SIG-M5 treated with dmso at 0.1 percent for 504 hours (cell line): Measurements from ENCODE around the gene PPP1R3A.
A peak's percentile ranks its signal among the peaks of the same experiment; 100 is the strongest.
"Not testable (repeated sequence)": the region's sequence is repeated elsewhere in the genome, so short reads cannot be mapped to it uniquely, and the experiment has no call there.

Experiments
- DNase-seq: peaks from one replicate; lab custom pipeline; 2025; ENCODE audit not compliant: unreplicated experiment; lab: John Stamatoyannopoulos, UW

PPP1R3A gene

DNA sequence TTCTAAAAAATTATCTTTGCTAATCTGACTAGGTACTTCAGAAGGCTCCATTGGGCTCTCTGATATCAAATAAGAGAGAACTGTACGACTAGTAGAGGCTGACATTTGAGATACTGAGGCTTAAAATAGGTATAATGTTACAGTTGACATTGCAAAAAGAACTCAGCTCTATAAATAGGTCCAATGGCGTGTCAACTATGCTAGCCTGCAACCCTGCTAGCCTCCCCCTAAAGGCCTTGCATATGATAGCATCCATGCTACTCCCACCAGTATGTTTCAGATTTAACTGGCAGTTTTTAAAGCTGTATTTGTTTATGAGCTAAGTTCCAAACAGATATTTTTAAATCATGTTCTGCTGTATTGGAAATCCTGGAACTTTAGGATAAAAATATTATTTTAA, at the start of gene PPP1R3A:
Gene PPP1R3A (minus strand): TSS at position 64 of the 400 bp plus-strand sequence. CDS start 13 bp downstream, at position 51.
- peak; percentile 5 for DNase-seq

GRCh38 chr7:113963356-113963755, 44.5 kb upstream of the PPP1R3A start:
- DNase-seq, result no peak

- DNase-seq, result no peak
Measured at GRCh38 chr7:113959910-113960309, 41.1 kb upstream of the PPP1R3A start.

DNA sequence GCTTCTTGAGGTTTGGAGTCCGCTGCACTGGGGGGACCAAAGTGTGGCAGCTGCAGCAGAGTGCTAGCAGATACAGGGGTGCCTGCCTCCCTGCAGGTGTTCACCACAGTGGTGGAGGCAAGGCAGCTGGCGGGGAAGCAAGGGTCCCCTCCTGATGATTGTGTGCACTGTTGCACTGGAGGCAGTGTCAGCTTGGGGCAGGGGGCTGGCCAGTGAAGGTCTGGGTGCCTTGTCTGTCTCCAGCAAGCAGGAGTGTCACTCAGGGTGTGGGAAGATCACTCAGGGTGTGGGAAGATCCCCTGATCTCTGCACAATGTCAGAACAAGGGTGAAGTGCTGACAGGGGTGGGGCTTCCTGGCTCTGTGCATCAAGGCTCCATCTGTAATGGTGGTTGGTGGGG, 36.3 kb upstream of the PPP1R3A start:
- no peak for DNase-seq

GRCh38 chr7:113953553-113953952, 34.7 kb upstream of the PPP1R3A start:
- DNase-seq, result no peak

DNA sequence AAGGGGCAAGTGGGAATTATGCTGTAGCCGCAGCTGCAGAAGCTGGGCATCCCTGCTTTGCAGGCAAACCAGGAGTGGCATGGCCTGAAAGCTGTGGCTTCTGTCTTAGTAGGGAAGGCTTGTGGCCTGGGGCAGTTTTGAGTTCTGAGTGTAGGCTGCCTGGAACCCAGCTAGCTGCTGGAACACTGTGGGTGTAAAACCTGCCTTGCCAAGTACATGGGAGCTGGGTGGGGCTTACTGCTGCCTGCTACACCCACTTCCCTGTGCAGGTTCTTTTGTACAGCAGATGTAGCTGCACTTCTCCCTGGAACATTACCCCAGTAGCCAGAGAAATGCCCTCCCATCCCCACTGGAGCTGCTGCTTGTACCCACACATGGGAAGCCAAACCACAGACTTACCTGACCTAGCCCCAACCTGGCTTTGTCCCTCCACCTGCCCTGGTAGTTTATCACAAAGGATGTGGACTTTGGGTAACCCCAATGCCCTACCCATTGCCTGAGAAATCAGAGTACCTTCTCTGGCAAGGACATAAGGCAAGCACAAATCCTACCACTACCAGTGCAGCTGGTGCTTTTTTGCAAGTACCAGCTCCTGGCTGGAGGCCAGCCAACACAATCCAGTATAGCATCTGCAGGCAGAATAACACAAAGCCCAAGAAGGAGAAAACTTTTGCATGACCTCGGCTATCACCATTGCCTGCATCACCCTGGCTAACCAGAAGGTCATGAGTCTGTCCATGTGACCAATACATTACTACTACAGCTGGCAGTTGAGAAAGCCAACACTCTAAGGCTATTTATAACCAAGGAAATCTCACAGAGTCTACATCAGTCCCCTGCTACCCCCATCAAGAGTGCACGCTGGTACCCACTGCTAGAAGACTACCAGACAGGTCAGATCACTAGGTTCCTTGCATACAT, 26.5 kb upstream of the PPP1R3A start:
- no peak for DNase-seq

- DNase-seq, result no peak
Measured at GRCh38 chr7:113936982-113937381, 18.2 kb upstream of the PPP1R3A start.

DNA sequence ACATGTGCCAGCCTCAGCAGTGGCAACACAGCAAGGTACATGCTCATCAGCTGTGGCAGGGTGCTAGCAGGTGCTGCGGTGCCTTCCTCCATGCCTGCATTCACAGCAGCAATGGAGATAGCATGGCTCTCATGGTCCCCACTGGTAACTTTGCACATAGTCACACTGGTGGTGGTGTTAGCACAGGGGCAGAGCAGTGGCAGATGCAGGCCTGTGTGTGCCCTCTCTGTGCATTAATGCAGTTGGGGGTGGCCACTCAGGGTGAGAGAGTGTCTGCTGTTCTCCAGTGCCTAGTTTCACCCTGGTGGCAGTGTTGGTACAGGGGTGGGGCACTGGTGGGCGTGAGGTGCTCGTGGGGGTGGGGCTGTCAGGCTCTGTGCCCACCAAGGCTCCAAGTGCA, 17.7 kb upstream of the PPP1R3A start:
- DNase-seq, result no peak

GRCh38 chr7:113929389-113929788, 10.6 kb upstream of the PPP1R3A start:
- not testable (repeated sequence) for DNase-seq

- no peak for DNase-seq
Measured at GRCh38 chr7:113928112-113928511, 9.3 kb upstream of the PPP1R3A start.

- DNase-seq, result no peak
Measured at GRCh38 chr7:113922049-113922448, 3.2 kb upstream of the PPP1R3A start.

- DNase-seq, result no peak
Measured at GRCh38 chr7:113921363-113921762, 2.6 kb upstream of the PPP1R3A start.

GRCh38 chr7:113917840-113918239, 969 bp downstream of the PPP1R3A start:
- no peak for DNase-seq

DNA sequence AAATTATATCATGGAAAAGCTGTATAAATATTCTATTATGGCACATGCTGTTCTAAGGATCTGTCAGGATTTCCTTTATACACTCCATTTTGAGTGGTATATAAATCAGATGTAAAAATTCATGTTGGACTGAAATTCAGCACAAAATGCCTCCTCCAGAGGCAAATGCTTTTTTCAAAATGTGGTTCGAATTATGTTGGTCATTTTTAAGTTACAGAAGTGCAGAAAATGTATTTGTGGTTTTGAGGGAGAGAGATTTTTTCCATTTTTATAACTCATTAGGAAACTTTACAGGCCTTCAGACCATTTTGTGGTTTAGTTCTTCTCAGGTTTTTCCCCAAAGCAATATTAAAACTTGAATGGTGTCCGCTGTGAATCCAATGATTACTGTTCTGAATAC, 2.9 kb downstream of the PPP1R3A start:
- DNase-seq, result no peak

- no peak for DNase-seq
Measured at GRCh38 chr7:113912876-113913275, 5.9 kb downstream of the PPP1R3A start.

- DNase-seq, result no peak
Measured at GRCh38 chr7:113907617-113908016, 11.2 kb downstream of the PPP1R3A start.

DNA sequence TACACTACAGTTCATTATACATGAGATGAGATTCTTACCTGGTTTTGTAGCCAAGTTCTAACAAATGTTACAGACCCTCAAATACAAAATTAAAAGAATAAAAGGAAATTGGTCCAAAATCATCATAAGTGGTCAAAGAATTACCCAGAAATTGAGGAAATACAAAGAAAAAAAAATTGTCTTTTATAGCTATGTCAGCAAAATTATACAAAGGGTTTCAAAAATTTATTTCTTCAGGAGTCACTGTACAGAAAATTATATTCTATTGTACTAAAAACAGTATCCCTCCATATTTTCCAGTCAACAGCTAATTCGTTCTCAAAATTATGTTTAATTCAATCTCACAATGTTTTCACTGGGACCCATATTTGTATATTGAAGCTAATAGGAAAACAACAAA, 14.3 kb downstream of the PPP1R3A start:
- no peak for DNase-seq

GRCh38 chr7:113892818-113893217, 26.0 kb downstream of the PPP1R3A start:
- no peak for DNase-seq

DNA sequence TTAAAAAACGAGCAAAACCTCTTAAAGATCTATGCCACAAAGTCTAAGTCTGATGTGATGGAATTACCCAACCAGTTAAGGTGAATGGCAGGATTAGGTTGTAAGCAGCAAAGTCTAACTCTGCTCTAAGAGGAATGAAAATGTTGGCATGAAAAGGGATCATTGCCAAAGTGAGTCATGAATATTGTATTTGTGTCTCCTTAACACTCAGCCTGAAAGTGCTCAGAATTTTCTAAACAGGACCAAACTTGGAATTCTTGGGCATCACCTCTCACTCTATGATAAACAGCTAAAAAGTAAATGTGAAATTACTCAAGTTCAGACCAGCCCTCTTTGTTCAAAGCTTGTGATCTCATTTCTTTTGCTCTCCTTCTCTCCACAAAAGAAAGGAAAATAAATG, 27.0 kb downstream of the PPP1R3A start:
- no peak for DNase-seq

DNA sequence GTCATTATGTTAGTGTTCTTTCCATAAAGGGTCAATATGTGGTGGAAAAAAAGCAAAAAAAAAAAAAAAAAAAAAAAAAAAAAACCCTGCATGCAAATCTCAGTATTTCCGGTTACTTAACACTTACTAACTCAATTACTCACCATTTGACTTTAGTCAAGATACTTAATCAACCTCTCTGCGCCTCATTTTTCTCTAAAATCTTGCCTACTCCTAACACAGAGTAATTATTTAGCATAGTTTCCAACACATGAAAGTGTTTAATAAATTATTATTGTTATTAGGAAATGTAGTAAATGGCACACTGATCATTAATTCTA, 27.8 kb downstream of the PPP1R3A start:
- DNase-seq, result no peak

DNA sequence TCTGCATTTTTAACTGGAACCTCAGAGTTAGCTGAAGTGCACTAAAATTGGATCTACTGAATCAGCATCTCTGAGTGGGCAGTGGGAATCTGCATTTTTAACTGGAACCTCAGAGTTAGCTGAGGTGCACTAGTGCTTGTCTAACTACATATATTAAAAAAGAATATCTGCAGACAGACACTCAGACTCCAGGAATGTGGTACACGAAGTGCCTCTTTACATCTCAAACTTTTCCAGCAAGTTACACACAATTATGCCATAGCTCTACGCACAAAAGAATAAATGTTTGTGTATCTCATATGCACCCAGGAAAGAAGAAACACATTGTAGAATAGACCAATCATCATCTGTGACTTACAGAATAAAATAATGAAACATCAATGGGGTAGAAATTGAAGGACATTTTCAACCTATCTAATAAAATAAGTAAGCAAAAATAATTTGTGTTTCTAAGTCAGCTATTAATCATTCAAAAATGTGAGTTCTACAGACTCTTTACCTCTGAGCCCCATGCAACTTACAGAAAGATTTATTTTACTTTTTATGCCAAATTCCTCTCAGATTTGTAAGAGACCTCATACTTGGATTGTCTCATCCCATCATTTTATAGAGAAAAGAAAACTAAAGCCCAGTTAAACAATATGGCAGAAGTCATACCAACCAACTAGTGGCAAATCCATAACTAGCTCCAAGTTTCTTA, 28.3 kb downstream of the PPP1R3A start:
- no peak for DNase-seq

GRCh38 chr7:113883096-113883495, 35.7 kb downstream of the PPP1R3A start:
- DNase-seq, result no peak
